ENCODE results near the gene SNAP23.
"Not testable (repeated sequence)": the region's sequence is repeated elsewhere in the genome, so short reads cannot be mapped to it uniquely, and the experiment has no call there.

Gene SNAP23

DNA sequence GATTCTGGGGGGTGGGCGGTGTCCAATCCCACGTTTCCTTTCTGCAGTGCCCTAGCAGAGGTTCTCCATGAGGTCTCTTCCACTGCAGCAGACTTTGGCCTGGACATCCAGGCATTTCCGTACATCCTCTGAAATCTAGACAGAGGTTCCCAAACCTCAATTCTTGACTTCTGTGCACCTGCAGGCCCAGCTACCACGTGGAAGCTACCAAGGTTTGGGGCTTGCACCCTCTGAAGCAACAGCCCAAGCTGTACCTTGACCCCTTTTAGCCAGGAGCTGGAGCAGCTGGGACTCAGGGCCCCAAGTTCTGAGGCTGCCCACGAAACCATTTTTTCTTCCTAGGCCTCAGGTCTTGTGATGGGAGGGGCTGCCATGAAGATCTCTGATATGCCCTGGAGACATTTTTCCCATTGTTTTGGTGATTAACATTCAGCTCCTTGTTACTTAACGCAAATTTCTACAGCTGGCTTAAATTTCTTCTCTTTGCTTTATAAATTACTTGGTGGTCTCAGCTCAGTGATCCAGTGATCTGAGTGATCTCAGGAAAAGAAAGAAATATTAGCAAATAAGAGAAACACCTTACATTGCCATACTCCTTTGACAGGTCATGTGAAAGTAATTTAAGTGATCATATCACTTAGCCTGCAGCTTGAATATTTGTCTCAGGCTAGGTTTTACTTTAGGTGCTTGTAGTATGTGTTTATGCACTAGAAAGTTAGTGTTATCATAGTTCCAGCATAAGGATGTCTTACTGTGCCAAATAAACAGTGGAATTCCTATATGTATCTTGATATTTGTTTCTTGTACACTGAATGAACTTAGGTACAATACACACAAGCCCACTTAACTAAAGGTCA, 3.0 kb downstream of the SNAP23 start:
- DNase-seq: no peak

DNA sequence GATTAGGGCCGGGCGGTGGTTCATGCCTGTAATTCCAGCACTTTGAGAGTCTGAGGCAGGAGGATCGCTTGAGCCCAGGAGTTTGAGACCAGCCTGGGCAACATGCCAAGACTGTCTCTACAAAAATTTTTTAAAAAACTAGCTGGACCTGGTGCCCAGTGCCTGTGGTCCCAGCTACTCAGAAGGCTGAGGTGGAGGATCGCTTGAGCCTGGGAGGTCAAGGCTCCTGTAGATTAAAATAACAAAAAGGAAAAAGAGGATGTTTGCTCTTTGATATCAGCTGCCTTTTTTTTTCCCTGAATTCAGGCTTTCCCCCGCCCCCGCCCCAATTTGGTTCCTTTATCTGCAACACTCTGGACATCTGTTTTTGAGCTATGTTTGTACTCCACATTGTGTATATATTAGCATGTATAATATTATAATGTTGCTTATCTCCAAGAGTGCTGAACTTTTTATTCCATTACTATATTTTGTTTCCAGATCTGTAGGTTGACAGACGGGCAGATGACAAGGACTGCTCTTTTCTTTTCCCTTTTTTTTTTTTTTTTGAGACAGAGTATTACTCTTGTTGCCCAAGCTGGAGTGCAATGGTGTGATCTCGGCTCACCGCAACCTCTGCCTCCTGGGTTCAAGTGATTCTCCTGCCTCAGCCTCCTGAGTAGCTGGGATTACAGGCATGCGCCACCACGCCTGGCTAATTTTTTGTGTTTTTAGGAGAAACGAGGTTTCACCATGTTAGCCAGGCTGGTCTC, 4.6 kb downstream of the SNAP23 start:
- DNase-seq: no peak

DNA sequence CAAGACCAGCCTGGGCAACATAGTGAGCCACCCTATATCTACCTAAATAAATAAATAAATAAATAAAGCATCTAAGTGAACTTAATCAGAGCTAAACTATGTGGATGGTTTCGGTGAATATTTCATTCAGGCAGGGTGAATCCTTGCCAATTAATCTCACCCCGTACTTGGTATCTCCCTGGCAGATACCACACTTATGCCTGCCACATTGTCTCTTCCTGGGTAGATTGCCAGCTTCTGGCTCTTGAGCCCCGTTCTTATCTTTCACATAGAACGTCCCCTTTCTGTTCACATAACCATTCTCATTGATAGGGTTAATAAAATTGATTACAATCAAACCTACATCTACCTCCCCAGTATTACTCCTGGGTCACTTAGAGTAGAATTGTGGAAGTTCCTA, 7.0 kb downstream of the SNAP23 start:
- no peak for DNase-seq

DNA sequence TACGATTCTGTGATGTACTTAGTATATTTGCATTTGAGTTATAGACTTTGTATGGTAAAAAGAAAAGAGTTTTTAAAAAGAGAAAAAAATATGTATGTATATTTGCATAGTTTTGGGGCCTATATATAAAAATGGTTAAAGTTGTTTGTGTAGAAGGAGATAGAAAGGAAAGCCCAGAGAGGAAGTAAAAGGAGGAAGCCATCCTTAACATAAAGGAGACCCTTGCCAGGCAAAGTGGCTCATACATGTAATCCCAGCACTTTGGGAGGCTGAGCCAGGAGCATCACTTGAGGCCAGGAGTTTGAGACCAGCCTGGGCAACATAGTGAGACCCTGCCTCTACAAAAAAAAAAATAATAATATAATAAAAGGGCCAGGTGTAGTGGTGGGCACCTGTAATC, 8.4 kb downstream of the SNAP23 start:
- DNase-seq: no peak

DNA sequence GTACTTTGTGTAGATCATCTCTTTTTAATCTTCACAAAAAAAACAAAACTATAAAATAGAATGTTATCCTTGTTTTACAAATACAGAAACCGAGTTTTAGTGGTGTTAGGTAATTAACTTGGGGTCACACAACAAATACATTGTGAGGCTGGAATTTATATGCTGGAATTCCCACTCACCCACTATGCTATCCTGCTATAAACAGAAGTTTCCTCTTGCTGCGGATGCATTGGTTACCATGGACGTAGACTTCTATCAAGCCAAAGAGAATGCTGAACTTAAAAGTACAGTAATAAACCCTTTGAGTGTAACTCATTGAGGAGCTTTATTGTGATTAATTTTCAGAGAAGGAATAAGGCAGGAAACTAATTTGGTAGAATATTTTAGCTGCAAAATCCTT, 9.2 kb downstream of the SNAP23 start:
- no peak for DNase-seq

DNA sequence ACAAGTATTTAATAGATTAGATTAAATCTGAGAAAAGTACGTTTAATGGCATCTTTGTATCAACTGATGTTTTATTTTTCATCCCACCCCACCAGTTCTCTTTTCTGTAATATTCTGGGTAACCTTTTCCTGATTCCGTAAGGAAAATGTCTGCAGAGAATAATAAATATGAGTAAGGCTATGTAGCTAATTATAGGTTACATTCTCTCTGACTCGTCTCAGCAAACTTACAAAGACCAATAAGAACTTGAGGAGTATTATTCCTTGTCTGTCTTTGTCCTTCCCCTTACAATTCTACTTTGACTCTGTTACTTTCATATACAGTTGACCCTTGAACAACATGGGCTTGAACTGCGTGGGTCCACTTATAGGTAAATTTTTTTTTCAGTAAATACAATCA, 12.1 kb downstream of the SNAP23 start:
- no peak for DNase-seq

DNA sequence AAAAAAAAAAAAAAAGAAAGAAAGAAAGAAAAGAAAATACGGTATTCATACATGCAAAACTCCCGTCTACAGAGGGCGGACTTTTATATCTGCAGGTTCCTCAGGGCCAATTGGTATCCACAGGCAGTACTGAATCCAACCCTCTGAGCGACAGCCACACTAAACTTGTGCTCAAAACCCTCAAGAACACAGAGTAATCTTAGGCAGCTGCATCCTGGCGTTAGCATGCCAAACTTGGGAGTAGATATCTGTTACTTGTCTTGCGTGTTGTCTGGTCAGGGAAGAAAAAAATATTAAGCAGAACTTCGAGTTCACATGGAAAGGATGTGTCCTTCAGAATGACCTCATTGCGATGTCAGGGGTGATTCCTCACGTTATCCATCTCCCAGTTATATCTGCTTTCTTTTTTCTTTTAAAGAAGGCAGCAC, 12.8 kb downstream of the SNAP23 start:
- DNase-seq: no peak

DNA sequence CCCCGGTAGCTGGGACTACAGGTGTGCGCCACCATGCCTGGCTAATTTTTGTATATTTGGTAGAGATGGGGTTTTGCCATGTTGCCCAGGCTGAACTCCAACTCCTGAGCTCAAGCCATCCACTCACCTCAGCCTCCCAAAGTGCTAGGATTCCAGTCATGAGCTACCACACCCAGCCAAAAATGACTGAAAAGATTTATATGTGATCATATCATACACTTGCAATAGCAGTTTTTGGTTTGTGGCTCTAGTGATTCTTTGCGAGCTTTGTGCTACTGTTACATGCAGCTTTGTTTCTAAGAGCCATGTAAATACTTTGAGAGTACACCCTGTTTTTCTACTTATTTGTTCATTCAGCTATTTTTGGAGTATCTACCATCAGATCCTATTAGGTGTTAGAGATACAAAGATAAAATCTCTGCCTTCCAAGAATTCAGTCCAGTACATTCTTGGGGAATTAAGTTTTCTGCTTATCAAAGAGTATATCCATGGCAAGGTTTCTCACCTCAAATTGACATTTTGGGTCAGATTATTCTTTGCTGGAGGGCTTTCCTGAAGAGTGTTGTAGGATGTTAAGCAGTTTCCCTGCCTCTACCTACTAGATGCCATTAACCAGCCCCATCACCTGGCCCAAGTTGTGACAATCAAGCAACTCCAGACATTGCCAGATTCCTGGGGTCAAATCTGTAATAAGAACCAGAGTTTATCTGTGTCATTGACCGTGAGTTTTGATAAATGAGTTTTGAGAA, 15.0 kb downstream of the SNAP23 start:
- no peak for DNase-seq

DNA sequence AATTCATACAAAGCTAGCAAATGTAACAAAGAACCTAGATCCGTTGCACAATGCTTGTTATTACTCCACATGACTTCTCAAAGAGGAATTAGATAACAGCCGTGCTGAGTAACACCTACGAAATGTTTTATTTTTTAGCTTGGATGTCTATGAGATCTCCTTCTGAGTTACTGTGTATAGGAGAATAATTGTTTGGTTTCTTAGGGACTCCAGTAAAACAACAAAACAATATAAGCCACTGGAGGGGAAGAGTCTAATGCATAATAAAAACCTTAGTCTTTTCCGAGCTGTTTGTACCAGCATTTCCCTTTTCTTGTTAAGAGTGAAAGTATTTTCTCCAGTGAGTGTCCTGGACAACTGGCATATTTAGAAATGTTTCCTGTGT, 15.6 kb downstream of the SNAP23 start:
- DNase-seq: no peak

DNA sequence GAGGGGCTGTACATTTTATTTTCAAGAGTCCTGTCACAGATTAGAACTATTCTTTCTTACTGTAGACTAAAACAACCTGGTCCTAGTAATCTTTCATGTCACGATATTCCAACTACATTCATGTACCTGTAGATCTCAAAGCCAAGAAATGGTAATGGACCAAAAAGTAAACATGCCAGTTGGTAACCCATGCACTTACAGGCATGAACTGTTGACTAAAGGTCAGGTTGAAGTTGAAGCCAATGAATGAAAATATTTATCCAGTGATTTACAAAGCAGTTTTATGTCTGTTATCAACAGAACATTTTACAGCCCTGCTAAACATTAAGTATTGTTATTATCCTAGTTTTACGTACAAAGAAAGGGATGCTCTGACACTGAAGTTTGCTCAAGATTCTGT, 27.9 kb downstream of the SNAP23 start:
- DNase-seq: no peak

DNA sequence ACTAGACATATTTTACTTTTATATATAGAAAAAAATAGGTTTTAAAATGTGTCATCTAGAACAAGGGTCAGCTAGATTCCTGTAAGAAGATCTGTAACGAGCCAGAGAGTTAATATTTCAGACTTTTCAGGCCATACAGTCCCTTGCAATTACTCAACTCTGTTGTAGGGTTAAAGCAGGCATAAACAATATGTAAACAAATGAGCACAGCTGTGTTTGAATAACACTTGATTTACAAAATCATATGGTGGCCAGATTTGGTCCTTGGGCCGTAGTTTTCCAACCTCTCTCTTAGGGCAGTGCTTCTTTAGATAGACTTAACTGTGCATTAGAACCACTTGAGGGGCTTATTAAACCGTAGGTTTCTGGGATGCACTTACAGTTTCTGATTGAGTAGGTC, 33.5 kb downstream of the SNAP23 start:
- DNase-seq: no peak

DNA sequence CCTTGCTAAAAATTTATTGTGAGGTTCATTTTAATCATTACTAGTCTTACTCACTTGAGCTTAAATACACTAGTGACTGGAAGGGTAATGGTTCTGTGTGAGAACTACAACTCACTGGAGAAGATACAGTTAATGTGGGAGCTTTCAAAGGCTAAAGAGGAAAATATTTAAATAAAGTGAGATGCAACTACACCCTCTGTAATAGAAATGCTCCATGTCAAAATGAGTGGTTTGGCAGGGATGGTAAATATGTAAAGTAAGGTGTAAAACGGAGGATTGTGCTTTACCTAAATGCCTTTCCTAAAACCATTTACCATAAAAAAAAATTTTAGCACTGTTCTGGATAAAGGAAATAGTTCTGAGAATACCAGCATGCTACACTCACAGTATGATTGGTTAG, 37.8 kb downstream of the SNAP23 start:
- no peak for DNase-seq

DNA sequence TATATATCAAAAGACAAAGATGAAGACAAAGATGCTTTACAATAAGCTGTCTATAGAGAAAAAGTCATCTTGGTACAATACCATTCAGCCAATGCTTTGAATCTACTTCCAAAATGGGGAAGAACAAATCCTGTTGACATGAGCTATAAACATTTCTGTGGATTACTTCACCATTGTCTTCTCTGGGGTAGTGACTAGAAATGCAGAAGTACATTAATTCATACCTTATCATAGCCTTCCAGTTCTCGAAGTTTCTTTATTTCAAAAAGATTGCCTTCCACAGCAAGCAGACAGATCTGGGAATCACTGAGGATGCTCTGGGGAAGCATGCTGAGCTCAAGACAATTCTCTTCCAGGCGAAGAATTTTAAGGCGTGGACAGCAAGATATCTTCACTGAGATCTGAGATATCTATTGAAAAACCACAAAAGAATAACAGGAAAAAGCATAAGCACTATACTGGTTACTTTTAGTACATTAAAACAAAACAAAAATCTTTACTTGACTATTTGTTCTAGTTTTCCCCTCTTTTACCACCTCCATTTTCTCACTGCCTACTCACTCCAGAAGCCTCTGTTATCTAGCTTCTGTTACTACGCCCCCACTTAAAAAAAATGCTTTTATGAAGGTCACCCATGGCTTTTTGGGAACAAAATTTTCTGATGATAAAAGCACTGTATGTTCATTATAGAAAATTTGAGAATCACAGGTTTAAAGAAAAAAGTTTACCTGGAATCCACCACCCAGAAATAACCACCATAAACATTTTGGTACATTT, 49.6 kb downstream of the SNAP23 start:
- DNase-seq: no peak

DNA sequence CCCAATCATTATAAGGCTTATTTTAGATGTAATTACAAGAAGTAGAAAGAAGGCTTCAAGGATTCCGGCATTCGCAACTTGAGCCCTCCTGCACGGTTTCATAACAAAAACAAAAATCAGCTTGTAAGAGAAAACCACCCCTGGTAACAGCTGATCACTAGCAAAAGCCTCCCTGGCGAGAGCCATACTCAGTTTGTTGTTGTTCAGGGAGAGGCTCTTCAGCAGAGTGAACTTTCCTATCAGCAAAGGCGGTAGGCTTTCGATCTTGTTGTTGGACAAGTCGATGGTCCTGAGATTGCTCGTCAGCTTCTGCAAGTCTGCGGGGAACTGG, 52.4 kb downstream of the SNAP23 start:
- no peak for DNase-seq

DNA sequence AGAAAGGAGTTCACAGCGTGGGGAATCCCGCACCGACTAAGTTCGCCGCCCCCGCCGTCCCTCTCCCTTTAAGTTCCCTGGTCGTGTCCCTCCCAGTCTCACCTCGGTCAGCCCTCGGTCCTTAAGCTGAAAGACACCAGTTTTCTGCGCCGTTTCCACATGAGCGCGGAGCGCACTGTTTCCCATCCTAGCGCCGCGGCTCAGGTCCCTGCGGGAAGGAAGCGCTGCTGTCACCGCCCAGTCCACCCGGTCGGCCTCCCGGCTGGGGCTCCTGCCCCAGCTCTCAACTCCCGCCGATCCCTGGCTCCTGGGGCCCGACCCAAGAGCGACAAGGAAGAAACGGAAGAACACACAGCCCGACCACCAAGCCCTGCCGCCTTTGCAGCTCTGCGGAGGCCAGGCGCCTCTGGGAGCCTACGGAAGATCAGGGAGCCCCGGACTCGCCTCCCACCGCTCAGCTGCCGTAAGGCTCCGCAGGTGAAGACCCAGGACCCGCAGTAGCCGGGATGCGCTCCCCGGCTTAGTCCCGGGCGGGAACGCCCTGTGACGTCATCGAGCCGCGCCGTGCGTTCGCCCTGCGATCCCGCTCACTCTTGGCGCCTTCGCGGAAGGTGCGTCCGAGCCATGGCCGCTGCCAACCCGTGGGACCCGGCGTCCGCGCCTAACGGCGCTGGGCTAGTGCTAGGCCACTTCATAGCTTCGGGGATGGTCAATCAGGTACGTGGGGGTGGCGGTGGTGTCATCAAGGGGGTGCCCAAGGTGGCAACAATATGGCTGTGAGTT, 53.0 kb downstream of the SNAP23 start, which contains the start of the genes HAUS2 and LRRC57:
HAUS2 (plus strand) TSS at position 590 of the 783 bp plus-strand sequence; CDS start at position 625, 35 bp downstream.
LRRC57 (minus strand) TSS at position 545 of the 783 bp plus-strand sequence; CDS start at position 186, 359 bp downstream.
- DNase-seq: peak; percentile 94

DNA sequence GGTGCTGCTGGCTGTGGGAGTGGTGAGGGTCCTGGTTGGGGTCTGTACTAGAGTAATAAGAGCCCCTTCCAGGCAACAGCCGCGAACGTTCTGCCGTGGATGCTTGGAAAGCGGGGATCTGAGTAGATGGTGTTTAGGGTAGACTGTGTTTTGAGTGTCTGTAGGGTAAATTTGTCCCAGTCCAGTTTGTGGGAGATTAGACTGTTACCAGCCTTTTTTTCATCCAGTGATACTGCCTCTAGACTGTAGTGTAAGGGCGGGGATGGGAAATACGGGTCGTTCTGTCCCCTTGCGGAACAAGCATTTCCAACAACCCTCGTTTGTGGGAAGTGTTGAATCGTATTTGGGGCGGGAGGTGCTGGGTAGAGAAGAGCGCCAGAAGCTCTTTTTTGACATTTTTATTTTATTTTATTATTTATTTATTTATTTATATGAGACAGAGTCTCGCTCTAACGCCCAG, 53.6 kb downstream of the SNAP23 start:
- no peak for DNase-seq

DNA sequence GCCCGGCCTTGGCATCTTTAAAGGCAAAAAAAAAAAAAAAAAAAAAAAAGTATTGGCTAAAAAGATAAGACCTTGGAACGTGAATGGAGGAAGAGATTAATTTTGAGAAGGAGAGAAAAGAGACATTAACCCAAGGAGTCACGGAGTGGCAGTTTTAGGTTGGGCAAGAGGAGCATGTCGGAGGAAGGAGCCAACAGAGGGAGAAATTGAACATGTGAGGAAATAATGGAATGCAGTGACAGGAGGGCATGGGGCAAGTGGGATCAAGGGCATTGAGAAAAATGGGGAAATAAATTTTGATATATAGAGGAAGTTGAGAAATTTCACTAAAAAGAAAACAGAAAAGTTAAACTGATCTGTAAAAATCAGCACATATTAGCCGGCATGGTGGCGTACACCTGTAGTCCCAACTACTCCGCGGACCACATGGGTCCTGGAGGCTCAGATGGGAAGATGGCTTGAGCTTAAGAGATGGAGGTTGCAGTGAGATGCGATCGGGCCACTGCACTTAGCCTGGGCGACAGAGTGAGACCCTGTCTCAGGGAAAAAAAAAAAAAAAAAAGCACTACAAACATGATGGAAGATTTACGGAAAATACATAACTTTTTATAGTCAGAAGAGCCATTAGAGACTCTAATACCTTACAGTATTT, 54.4 kb downstream of the SNAP23 start:
- DNase-seq: no peak

DNA sequence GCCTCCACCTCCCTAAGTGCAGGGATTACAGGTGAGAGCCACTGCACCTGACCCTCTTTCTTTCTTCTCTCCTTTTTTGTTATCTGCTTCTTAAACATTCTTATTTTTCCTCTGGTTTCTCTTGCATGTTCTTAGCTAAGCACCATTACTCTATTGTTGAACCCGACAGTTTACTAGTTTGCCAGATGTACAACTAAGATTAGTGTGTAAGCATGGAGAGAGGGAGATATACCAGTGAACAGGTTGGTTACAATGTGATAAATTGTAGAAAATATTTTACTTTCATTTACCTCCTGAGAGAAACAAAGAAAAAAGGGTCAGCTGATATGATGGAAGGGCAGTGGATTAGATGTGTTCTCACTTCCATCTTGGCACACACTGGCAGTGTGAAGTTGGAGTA, 58.1 kb downstream of the SNAP23 start:
- no peak for DNase-seq

DNA sequence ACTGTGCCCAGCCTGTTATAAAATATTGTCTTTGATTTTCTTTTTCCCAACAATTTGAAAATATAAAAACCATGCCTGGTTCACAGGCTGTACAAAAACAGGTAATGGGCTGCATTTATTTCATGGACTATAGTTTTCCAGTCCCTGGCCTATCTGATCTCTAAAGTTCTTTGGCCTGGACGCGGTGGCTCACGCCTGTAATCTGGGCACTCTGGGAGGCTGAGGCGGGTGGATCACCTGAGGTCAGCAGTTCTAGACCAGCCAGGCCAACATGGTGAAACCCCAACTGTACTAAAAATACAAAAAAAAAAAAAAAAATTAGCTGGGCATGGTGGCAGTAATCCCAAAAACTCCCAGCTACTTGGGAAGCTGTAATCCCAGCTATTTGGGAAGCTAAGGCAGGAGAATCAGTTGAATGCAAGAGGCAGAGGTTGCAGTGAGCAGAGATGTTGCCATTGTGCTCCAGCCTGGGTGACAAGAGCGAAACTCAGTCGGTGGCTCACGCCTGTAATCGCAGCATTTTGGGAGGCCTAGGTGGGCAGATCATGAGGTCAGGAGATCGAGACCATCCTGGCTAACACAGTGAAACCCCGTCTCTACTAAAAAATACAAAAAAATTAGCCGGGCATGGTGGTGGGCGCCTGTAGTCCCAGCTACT, 61.2 kb downstream of the SNAP23 start:
- DNase-seq: not testable (repeated sequence)

DNA sequence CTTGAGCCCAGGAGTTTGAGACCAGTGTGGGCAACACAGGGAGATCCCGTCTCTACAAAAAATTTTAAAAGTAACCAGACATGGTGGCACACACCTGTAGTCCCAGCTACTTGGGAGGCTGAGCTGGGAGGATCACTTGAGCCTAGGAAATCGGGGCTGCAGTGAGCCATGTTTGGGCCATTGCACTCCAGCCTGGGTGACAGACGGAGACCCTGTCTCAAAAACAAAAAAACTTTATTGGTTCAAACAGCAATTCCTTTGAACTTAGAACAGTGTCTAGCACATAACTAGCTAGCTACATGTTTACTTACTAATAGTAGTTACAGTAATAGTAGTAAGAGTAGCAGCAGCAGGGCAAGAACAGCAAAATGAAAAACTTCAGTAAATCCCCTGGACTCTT, 63.3 kb downstream of the SNAP23 start:
- no peak for DNase-seq

Data from islet precursor cell (in vitro differentiated cells).